ENCODE data around the gene NAP1L1.

Gene NAP1L1

DNA sequence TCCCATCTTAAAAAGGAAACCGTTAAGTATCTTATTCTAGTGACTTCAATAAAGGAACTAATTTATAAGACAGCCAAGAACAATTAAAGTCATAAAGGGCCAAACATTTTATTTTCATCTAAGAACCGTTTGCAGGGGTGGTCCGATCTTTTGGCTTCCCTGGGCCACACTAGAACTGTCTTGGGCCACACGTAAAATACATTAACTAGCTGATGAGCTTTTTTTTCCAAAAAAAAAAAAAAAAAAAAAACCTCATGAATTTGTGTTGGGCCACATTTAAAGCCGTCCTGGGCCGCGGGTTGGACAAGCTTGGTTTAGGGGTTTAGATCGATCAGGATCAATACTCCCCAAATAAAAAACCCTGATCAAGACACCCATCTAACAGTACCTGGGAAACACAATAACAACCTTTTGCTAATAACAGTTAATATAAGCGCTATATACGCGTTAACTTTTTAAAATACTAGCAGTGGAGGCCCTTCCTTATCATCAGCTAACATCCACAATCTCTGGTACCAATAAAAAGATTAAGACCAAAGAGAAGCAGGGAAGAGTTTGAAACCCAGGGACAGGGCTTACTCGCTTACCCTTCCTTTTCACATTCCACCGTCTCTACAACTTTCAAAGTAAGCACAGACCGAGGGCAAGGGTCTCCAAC is 1.1 kb downstream of the NAP1L1 start:
- DNase-seq: no peak

DNA sequence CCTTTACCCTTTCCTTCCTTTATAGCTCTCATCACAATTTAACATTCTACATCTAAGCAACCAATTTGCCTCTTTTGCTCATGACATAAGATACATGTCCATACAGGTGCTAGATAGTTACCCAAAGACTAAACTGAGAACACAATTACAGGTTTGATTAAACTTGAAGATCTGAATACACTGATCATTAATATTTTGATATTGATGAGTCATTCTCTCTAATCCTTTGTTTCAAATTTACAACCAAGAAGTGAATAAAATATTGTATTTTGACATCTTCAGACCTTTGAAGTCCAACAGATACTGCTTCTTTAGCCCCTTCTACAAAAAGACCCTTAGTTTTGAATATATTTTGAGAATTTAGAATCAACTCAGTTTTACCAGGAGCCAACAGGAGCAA is 2.6 kb downstream of the NAP1L1 start:
- DNase-seq: no peak

DNA sequence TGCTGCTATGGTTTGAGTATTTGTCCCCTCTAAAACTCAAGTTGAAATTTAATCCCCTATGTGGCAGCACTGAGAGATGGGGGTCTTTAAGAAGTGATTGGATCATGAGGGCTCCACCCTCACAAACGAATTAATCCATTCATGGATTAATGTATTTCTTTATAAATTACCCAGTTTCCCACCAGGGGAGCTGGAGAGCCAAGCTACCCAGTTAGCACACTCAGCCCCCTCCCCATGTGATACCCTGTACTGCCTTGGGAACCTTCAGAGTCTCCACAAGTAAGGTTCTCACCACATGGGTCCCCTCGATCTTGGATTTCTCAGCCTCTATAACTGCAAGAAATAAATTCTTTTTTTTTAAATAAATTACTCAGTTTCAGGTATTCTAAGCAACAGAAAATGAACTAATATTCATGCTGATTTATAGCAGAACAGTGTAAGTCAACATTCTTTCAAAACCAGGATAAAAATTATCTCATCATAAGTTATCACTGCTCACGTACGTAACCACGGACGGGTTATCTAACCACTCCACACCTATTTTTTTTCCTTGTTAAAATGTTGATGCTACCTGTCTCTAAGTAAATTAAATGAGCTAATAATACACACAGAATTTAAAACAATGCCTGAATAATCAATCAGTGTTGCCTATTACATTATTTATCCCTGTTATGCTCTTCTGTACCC is 3.6 kb downstream of the NAP1L1 start:
- no peak for DNase-seq

DNA sequence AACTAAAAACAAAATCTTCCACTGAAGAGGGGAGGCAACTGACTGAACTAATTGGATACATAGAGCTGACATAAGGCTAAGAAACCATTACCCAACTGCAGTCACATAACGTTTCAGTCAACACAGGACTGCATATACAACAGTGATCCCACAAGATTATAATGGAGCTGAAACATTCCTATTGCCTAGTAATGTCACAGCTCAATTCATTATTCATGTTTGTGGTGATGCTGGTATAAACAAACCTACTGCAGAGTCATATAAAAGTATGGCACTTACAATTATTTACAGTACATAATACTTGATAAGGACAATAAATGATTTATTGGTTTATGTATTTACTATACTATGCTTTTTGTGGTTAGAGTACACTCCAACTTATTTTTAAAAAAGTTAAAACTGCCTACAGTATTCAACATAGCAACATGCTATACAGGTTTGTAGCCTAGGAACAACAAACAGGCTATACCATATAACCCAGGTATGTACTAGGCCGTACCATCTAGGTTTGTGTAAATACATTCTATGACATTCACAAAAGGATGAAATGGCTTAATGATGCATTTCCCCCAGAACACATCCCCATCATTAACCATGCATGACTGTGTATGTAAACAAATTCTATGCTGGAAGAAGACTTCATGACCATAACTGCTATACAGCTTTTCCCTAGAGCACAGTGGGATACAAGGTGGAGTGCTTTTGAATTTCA is 4.3 kb downstream of the NAP1L1 start:
- DNase-seq: no peak

DNA sequence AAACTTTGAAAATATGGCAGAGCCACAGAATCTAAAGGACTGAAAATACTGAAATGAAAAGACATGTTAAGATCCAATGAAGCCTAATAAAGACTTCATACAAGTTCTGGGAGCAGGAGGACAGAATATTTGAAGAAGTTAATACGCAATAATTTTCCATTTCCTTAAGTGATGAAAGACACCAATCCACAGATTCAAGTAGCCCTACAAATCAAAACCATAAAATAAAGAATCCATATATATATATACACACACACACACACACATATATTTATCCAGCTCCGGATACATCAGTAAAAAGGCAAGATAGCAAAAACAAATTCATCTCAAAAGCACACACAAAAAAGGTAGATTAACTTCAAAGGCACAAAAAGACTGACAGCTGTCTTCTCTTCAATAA is 5.7 kb downstream of the NAP1L1 start:
- DNase-seq: no peak

DNA sequence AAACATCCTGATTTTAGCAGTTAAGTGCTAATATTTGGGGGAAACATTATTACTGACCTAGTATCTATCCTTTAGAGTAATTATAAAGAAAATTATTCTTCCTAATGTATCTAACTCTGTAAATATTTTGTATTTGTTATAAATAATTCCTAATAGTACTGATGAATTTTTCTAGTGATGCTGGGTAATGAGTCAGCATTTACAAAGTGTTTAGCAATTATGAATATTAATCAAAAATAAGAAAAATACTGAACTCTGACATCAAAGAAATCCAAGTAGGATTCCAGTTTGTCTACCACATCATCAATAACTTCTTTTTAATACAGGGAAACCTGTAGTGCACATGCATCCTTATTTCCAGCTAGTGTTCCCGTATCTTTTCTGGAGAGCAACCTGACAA is 9.0 kb downstream of the NAP1L1 start:
- no peak for DNase-seq

DNA sequence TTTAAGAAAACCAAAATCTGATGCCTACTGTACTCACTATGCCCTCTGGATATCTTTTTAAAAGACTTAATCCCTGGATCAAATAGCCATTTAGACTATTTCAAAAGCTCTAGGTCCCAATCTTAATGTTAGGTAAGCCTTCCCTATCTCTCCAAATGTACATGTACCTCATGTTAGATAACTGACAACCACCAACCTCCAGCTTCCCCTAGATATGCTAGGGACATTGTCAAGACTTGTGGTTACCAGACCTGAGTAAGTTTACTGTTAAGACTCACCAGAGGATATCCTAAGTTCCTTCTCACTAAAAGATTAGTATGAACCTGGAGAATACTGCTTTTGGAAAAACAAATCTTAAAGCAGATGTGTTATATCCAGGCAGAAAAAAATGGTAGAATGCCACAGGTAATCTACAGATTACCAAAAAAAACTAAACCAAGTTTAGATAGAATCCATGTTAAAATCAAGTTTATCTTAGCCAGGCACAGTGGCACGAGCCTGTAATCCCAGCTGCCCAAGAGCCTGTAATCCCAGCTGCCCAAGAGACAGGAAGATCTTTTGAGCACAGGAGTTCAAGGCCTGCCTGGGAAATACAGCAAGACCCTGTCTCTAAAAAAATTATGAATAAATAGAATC is 9.7 kb downstream of the NAP1L1 start:
- DNase-seq: no peak

DNA sequence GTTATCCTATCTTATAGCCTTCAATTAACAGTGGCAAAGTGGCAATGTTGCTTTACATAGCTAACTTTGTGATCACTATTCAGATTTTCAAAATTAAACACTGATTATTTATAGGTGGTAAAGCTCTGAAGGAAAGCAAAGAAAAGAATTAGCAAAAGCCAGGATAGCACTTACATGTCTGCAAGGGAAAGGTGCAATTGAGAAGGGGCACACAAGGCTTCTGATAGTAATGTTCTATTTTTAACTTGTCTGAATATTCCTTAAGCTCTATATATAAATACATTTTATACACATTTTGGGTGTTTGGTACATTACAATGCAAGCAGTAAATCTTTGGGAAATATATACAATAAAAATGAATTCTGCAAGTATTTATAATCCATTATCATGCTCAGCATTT is 10.9 kb downstream of the NAP1L1 start:
- DNase-seq: no peak

DNA sequence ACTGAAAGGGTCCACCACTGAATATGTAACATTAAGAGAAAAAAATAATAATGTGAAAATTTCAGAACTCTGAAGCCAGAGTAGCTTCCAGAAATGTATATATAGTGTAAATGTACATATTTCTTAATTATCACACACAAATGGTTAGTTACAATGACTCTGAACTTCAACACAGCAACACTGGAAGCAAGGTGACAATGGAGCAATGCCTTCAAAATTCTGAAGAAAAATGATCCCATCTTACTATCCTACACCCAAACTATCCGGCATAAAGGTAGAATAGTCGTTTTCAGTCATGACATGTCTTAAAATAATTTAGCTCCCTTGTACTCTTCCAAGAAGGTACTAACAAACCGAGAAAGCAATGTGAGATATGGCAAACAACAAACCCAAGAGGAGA is 11.9 kb downstream of the NAP1L1 start:
- no peak for DNase-seq

DNA sequence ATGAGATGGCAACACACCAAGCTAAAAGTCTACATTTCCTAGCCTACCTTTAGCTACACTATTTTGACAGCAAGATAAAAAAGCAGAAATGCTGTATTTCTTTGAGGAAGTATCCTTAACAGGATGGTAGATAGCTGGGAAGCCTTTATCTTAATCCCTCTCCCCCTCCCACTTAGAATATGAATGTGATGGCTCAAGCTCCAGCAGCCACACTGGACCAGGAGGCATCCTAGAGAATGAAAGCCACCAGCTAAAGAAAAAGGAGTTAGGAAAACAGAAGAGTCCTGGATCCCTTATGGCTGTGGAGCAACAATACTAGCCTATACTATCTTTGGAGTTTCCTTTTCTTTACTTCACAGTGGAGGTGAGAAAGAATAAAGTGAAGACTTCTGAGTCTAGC is 15.1 kb downstream of the NAP1L1 start:
- no peak for DNase-seq

DNA sequence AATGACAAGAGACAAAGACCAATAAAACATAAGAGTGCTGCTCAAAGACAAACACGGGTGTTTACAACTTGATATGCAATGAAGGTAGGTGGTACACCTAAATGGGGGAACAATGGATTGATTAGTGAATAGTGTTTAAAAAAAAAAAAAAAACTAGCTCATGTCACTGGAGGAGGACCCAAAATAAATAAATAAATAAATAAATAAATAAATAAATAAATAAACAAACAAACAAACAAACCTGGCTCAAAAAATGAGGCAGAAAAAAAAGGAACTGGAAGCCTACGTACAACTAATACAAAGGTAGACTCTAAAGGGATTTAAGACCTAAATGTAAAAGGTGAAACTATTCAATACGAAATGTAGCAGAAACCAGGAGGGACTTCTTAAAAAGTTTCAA is 18.6 kb downstream of the NAP1L1 start:
- DNase-seq: no peak

DNA sequence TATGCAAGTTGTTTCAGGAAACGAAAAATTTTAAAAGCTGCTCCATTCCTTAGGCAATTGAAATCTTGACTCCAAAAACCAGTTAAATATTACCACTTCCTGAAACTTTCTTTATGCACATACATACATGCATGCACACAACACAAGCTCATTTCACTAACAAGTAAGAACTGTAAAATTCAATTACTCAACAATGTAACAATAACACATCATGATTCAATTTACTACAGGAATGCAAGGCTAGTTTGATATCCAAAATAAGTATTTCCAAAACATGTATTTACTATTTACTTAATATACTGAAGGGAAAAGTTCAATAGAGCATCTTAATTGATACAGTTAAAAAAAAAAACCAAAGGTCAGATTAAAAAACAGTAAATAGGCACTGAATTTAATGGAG is 19.6 kb downstream of the NAP1L1 start:
- DNase-seq: no peak

DNA sequence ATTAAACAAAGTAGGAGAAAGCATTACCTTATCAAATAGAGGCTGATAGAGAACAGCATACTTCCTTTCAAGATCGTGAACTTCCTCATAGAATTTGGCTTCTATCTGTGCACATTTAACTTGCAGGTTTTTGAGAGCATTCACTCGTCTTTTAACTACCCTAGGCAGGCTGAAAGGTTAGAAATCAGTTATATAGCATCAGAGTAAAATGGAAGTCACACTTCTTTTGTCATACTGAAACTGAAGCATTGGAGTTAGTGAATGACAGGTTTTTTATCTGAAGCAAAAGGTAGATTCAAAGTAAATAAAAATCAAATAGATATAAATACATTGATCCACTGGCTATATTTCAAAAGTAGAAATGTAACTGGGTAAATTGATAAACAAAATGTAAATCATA is 24.4 kb downstream of the NAP1L1 start:
- no peak for DNase-seq

DNA sequence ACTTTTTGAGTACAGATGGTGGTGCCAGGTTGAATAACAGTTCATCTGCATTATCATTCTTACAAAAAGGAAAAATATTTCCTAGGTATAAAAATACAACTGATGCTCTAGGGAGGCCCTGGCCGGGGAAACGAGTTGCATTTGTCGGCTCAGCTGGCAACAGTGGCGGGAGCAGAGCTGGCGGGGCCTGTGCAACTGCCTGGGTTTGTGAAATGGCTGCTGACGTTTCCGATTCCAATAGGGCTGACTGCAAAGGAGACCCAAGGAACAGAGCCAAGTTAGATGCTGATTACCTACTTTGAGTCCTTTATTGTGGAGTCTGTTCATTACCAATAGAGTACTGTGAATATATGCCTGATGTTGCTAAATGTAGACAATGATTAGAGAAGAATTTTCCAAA is 27.2 kb downstream of the NAP1L1 start:
- no peak for DNase-seq

DNA sequence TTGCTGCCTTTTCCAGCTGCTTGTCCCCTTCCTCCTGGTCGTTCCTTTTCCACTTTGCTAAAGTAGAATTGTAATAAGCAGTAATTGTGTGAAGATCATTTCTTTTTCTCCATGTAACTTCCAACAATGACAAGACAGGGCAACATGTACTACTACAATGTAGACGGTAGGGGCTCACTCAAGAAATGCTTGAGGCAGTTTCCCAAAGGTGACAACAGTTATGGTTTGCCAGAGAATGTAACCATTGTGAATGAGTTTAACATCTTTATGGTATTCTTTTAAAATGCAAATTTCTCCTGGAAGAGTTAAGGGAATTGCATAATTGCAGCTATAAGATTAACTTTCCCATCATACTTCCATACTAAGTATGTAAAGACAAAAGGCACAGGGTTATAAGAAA is 29.1 kb downstream of the NAP1L1 start:
- no peak for DNase-seq

DNA sequence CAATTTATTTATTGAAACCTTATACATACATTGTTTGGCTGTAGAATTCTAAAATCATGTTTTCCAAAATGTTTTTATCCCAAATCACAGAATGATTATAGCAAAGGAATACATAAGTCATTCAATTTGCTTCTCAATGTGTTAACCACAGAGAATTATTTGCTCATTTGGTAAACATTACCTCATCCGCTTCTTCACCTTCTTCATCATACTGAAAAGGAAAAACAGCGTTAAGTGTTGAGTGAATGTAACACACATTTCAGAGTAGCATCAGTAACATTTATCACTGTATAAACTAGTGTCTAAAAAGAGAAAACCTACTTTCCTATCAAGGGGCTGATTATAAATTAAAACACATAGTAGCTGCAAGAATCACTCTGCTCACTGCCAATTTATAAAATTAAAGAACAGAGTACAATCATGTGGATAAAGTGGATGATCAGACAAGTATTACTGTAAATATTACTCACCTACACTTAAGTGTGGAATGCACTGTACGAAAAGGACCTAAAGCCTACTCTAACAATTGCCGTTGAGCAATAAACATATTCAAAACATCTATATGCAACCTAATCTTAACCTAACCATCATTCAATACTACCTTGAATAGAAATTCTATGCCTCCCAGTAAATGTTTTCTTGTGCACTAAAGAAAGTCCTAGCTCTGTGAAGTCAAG is 34.8 kb downstream of the NAP1L1 start:
- no peak for DNase-seq

DNA sequence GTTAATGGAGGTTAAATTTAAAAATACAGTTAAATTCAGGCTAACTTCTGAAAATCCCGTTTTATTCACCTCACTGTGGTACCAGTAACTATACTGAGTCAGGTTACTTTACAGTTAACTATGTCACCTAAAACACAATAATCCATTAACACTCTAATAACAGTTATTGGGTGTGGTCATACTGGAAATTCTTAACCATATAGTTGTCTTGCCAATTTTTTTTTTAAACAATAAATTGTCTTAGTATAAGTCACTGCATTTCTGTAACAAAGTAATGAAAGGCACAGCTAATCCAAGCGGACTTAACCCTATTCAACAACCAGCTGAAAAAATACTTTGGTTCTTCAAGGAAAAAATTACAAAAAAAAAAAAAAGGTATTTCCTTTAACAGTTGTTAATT is 36.7 kb downstream of the NAP1L1 start:
- DNase-seq: no peak

DNA sequence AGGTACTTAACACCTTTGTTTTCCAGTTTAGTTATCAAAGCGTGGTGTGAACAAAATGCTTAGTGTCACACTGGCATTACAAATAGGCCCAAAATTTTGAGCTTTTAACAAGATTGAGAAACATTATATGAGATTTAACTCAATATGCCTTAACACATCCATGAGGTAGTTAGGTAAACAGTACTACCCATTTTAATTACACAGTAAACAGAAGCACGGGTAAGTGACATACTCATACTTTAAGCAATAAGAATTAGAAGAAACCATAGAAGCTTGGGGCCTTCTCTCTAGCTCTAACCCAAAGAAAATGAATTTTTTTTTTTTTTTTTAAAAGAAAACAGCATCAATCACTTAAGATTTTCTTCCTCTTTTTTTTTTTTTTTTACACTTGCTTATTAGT is 37.4 kb downstream of the NAP1L1 start:
- no peak for DNase-seq

DNA sequence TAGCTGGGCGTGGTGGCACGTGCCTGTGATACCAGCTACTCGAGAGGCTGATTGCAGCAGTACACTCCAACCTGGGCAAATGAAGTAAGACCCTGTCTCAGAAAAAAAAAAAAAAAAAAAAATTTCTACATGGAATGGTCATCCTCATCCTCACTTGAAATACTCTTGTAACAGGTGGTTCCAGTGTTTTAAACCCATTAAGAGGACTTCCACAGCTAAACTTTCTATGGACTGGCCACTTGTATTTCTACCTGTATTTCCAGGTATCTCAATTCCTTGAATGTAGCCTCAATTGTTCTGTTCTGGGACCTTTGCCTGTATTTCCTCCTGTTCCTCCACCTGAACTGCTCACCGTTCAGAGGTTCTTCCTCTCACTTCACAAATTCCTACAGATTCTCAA is 41.1 kb downstream of the NAP1L1 start:
- no peak for DNase-seq

DNA sequence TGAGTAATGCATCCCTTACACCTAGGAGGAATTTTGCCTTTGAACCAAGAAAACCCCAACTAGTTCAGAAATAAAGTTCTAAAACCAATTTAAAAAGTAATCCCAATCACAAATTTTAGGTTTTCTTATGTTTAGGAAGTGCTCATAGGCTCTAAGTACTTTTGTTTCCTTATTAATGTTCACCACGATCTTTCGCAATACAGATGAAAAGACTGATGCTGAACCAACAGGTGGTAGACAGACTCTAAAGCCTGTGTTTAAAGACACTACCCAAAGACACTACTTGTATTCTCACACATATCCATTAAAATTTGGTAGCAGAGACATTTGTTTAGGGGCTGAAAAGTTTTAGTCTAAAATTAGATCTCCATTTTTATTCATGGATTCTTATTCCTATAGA is 42.3 kb downstream of the NAP1L1 start:
- DNase-seq: no peak

DNA sequence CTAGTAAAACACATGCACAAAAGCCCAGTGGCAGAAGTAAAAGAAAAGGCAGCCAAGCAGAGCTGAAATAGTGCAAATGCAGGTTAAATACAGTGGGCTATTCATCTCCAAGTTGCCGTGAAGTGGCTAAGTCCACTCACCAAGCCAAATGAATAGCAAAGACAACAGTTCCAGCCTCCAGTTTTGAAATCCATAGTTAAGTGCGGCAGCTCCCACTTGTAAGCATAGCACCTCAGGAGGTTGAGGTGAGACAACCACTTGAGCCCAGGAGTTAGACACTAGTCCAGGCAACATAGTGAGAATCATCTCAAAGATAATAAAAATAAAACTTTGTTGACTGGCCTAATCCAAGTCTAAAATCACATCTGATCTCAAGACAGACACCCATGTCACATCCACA is 43.1 kb downstream of the NAP1L1 start:
- DNase-seq: no peak

DNA sequence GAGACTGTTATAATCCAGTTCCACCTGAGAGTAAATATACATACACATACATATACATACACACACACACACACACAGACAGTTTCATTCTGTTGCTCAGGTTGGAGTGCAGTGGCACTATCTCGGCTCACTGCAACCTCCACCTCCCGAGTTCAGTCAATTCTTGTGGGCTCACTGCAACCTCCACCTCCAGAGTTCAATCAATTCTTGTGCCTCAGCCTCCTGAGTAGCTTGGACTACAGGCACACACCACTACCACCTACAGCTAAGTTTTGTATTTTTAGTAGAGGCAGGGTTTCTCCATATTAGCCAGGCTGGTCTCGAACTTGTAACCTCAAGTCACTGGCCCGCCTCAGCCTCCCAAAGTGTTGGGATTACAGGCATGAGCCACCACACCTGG is 44.0 kb downstream of the NAP1L1 start:
- no peak for DNase-seq

DNA sequence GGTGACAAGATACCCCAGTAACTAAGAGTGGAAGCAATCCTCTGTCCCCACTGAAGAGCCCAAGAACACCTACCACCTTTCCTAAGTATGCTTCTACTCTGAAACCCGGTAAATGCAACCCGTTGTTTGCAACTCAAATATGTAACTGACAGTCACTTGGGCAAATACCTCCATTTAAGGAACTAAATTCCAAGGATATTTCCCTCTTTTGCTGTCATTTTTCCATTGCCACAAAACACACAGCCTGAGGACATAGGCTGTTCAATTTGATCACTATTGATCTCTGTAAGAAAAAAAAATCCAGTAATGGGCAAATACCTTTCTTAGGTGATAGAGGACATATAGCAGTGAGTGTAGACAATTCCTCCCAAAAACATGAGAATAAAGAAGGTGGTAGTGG is 46.3 kb downstream of the NAP1L1 start:
- no peak for DNase-seq
